Hepatic stellate cell (primary cell): ENCODE measurements around the gene SMIM43.
"Not testable (repeated sequence)": the region's sequence is repeated elsewhere in the genome, so short reads cannot be mapped to it uniquely, and the experiment has no call there.

ENCODE experiments used
- DNase-seq: peaks from one replicate; pipeline ENCODE4 v3.0.0; 2011; ENCODE audit warnings: low spot score

SMIM43 gene

DNA sequence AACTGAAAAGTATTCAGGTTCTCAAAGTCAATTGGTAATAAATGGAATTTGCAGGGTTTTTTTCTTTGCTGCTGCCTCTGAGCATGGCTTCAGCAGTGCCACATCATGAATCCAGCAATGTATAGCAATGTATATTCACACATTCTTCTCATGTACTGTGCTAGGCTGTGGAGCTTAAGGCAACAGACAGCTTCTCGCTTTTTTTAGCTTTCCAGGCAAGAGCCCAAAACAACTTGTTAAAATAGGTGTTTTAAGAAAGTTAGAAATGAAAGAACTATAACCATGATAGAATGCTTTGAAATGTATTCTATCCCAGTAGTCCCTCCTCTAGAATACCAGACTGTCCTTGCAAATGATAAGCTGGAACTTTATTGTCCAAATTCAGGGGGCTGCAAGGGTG, 30.4 kb downstream of the SMIM43 start:
- DNase-seq = no peak

DNA sequence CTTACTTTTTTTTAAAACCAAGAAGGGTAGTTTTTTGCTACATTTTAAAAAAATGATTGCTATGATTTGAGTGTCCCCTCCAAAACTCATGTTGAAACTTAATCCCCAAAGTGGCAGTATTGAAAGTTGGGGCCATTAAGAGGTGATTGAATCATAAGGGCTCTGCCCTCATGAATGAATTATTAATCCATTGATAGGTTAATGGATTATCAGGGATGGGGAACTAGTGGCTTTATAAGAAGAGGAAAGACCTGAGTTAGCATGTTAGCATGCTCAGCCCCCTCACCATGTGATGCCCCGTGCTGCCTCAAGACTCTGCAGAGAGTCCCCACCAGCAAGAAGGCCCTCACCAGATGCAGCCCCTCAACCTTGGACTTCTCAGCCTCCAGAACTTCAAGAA, 31.0 kb downstream of the SMIM43 start:
- DNase-seq = no peak

DNA sequence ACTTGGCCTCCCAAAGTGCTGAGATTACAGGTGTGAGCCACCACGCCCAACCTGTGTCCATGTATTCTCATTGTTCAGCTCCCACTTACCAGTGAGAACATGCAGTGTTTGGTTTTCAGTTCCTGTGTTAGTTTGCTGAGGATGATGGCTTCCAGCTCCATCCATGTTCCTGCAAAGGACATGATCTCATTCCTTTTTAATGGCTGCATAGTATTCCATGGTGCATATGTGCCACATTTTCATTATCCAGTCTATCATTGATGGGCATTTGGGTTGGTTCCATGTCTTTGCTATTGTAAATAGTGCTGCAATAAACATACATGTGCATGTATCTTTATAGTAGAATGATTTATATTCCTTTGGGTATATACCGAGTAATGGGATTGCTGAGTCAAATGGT, 35.2 kb downstream of the SMIM43 start:
- DNase-seq = not testable (repeated sequence)

DNA sequence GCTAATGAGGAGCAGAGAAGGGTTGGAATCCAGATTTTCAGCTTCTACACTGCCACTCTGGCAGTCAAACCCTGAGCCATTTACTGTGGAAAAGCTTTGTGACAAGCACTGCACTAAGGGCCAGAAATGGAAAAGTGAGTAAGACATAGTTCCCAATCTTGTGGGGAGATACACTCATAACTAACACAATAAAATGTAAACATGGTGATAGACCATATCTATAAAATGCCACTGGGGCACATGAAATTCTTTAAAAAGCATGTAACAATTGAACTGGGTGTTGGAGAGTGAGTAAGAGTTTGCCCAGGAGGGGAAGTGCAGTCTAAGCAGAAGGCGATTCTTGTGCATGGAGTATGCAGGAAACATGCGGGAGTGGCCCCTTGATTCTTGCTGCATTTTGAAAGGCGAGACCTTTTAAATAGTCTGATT, 36.2 kb downstream of the SMIM43 start:
- DNase-seq = peak; percentile 35

DNA sequence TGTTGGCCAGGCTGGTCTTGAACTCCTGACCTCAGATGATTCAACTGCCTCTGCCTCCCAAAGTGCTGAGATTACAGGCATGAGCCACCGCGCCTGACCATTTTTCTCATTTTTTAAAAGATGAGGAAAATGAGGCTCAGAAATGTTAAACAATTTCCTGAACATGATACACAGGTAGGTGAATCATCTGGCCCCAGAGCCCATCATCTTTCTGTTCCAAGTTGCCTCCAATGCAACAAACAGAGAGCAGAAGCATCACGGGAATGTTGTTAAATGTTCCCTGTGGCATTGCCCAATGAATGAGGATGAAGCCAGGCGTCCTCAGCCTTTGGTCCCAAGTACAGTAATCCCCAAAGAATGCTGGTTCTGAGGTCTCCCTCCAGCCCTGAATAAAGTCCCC, 36.9 kb downstream of the SMIM43 start:
- peak; percentile 52 for DNase-seq

DNA sequence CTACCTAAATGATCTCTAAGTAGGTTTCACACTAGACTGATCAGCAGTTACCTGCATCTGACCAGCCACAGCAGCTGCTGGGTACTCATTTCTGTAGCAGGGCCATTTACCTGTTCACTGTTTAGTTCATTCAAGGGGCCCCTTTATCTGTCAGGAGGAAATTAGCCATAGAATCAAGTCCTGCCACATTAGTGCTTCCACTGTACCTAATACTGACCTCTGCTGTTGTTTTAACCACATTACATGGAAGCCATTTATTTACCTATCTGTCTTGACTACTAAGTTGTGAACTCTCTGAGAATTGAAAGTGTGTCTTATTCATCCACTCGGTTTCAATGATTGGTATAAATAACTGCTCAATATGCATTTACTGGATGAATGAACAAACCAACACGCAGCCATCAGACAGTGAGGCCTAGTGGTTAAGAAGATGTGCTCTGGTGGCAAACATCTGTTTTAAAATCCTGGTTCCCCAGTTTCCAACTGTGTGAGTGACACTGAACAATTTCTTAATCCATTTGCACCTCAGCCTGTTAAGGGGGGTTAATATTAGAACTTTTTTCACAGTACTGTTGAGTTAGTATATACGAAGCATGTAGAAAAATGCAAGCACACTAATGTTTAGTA, 38.2 kb downstream of the SMIM43 start:
- peak; percentile 24 for DNase-seq

DNA sequence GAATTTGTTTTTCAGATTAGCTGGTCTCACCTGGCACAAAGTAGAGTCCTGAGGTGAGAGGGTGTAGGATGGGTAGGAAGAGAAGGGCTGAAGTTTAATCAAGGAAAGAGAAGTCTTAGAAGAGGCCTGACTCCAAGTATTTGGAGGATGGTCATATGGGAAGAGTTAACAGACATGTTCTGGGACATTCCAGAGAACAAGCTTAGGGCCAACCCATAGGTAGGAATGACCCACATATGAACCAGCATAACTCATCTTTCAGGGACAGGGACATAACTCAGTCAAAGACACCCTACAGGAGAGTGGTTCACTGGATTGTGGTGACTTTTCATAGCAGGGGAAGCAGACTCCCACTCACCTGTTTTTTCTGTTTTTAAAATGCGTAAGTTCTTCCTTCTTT, 40.3 kb downstream of the SMIM43 start:
- DNase-seq = no peak

DNA sequence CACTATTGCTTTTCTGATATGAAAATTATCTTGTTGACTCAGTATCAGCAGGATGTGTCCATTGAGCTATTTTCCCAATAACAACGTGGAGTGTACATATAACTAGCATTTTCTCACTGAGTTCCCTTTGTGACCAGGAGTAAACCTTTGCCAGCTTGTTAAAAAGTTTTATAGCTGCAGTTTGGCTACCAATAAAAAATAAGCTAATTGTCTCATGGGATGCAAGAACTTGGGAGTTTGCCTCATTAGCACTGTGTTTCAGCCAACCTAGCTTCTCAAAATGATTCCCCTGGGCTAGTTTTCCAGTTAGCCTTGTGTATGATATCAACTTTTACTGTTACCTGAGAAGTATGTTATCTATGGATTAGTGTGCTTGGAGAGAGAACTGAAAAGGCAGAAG, 43.3 kb downstream of the SMIM43 start:
- DNase-seq = no peak

DNA sequence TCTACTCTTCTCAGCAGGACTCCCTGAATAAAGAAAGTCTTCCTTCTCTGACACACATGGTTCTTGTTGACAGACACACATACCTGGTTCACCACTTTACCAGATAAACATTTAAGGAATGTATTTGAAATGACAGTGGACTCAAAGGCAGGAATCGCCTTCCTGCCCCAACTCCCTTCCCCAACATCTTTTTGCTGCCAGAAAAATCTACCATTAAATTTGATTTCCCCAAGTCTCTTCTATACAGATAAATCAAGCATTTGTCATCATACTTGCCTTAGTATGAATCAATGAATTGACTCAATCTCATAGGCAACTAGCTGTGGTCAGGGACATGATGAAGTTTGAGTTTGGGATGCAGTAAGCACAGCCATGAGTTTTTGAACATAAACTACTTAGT, 44.9 kb downstream of the SMIM43 start:
- DNase-seq = no peak

DNA sequence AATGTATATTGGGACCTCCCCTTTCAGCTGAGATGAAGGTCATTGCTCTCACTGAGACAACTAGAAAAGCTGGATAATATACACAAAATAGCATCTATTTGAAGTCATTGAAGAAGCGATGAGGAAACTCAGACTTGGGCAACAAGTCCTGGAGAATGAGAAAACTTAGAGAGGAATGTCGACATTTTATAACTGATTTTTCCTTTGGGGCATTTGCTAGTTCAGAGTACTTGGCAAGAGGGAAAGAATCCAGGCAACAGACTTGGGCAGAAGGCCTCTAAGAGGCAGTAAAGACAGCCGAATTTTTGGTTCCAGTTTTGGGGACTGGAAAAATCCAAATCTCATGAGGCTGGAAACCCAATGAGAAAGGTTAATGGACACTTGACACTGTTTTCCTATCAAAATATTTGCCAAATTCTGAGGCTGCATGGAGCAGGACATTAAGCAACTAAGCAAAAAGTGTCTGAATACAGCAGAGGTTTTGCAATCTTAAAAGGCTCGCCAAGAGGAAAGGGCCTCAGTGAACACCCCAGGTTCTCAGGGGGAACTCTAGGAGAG, 47.2 kb downstream of the SMIM43 start:
- DNase-seq = no peak

DNA sequence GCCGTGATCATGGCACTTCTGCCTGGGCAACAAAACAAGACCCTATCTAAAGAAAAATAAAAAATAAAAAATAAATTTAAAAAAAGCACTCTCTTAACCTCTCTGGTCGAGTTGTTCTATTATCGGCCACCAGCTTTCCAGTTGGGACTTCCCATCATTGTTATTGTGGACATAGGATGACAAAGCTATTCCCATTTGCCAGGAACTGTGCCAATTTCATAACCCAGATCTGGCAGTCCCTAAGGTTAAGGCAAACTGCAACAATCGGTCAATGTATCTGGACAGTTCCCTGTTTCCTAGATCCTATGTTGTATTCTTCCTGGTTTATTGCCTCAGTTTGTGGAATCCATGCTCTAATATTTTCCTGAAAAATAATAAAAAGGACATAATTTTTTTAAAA, 50.4 kb downstream of the SMIM43 start:
- DNase-seq = no peak

DNA sequence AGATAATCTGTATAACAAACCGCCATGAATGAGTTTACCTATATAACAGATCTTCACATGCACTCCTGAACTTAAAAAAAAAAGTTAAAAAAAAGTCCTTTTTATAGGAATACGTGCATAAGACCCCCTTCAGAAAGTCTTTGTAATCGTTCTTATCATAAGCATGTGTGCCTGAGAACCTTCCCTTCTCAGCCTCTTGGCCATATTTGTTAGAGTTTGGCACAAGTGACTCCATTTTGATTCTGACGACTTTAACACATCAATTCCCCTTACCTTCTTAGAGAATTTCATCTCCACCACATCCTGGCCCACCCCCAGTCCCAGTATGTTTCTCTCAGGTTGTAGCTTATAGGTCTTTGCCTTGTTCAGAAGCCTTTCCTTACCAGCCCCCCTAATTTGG, 52.2 kb downstream of the SMIM43 start:
- DNase-seq = no peak

DNA sequence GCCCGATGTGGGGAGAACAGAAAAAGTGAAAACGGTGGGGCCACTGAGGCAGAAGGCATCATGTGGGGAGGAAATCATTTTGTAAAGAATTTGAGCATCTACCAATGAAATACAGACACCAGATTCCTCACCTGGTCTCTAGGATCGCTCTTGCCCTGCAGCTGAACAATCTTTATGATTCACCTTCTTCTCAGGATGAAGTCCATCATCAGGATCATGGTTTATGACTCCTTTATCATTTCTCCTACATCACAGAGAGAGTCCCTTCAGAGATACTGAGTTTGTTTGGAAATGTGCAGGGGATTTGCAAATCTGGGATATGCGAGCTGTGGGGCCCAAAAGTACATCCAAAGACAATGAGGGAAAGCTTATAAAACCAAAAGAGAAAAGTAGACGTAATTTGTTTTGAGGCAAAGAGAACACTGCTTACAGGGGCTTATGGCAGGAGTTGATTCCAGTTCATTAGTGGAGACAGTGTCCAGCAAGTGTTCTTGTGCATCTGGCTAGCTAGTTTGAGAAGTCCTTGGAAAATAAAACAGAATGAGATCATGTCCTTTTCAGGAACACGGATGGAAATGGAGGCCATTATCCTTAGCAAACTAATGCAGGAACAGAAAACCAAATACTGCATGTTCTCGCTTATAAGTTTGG, 52.8 kb downstream of the SMIM43 start:
- no peak for DNase-seq

DNA sequence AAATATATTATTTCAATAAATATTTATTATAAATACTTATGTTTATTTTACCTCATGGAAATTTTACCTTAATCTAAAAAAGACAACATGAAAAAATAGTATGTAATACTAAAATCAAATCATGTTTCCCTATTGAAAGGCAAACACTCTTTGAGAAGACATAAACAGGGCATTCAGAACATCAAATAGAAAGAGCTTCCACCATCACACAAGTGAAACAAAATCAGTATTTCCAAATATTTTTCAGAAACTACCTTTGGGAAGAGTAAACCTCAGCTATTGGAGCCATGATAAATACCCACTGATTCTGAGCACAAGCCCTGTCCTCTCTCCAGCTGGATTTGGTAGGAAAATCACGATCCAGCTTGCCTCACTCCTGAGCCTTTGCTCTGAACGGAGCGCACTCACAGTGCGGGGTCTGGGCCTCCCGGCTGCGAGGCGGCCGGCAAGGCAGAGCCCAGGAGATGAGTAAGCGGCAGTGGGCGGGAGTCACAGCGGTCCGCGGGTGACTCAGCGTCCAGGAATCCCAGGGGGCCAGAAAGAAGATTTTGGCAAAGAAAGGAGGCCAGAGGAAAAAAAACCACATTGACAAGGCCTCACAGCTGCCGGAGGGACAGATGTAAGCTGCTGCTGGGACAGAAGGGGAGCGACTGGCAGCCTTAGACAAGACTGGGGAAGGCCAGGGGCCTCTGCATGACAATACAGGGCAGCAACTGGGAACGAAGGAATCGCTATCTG, 53.5 kb downstream of the SMIM43 start:
- DNase-seq = peak; percentile 81

DNA sequence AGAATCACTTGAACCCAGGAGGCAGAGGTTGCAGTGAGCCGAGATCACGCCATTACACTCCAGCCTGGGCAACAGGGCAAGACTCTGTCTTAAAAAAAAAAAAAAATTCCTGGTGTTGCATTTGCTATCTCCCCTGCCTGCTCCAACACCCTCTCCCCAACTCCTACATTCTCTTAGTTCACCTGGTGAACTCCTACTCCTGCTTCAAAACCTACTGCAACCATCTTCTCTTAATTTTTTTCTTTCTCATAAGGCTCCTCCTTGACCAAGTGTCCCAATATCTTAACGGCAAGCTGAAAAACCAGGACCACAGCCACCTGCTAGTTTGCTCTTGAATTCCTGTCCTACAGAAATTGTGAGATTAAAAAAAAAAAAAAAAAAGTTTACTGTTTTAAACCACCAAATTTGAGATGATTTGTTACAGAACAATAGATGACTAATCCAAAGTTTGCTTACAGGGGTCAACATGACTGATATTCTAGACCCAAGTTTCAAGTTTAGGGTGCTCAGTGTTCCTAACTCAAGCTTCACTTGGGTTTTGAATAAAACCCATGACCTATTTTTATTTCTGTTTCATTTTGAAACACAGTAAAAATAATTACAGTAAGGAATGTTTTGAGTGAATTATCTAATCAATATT, 55.1 kb downstream of the SMIM43 start:
- no peak for DNase-seq
